B cell (primary cell): ENCODE data around the gene EIF3D.

Experiments used
- EZH2 ChIP-seq: IDR thresholded peaks from 2 replicates; pipeline ENCODE4 v1.6.1; 2012; ENCODE audit warnings: borderline replicate concordance, low read depth, mild to moderate bottlenecking, moderate library complexity, low read length; ENCODE audit not compliant: insufficient read depth, poor library complexity, severe bottlenecking
- TF ChIP-seq, protein P1 (sequence below): fragments of 200-600 bp; IDR thresholded peaks from one replicate; pipeline ENCODE4 v1.8.0; 2022; ENCODE audit warnings: antibody characterized with exemption, mild to moderate bottlenecking

DNA sequence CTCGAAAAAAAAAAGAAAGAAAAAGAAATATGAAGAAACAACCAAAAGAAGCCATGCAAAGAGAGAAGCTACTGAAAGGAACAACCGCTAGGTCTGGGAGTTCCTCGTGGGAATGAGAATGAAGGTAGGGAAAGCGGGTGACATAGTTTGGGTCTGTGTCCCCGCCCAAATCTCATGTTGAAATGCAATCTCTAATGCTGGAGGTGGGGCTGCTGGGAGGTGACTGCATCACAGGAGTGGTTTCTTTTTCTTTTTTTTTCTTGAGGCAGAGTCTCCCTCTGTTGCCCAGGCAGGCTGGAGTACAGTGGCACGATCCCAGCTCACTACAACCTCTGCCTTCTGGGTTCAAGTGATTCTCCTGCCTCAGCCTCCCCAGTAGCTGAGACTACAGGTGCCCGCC, 37.8 kb downstream of the EIF3D start:
- TF ChIP-seq EZH2: no peak
- TF ChIP-seq, protein P1, sequence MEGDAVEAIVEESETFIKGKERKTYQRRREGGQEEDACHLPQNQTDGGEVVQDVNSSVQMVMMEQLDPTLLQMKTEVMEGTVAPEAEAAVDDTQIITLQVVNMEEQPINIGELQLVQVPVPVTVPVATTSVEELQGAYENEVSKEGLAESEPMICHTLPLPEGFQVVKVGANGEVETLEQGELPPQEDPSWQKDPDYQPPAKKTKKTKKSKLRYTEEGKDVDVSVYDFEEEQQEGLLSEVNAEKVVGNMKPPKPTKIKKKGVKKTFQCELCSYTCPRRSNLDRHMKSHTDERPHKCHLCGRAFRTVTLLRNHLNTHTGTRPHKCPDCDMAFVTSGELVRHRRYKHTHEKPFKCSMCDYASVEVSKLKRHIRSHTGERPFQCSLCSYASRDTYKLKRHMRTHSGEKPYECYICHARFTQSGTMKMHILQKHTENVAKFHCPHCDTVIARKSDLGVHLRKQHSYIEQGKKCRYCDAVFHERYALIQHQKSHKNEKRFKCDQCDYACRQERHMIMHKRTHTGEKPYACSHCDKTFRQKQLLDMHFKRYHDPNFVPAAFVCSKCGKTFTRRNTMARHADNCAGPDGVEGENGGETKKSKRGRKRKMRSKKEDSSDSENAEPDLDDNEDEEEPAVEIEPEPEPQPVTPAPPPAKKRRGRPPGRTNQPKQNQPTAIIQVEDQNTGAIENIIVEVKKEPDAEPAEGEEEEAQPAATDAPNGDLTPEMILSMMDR: no peak
